GM12878 (cell line): Measurements from ENCODE around the gene VCL. TPM values are rescaled to one million over a fixed set of nuclear protein-coding genes. Genes with fewer than 3 reads are reported as not detected.

ENCODE experiments used
- BCL11A ChIP-seq: IDR thresholded peaks from 2 replicates; pipeline ENCODE4 v1.6.1; 2011; ENCODE audit warnings: low read depth, low read length
- CBFB ChIP-seq: IDR thresholded peaks from 2 replicates; pipeline ENCODE4 v1.6.1; 2016; ENCODE audit warnings: antibody characterized with exemption, low read depth
- EP300 ChIP-seq, 2 experiments: fragments of 150-350 bp in 1 of 2; IDR thresholded peaks; 2 replicates each; pipeline ENCODE4 v1.6.1; 2011 to 2012; ENCODE audit warnings: low read depth in 2 of 2, low read length in 2 of 2, borderline replicate concordance in 1 of 2, improper control_type of control experiment in 1 of 2, inconsistent platforms in 1 of 2; ENCODE audit not compliant: control insufficient read depth in 1 of 2
- GABPA ChIP-seq: IDR thresholded peaks from 2 replicates; pipeline ENCODE4 v1.6.1; 2014; ENCODE audit warnings: antibody characterized with exemption, low read depth, mild to moderate bottlenecking, inconsistent platforms
- JUNB ChIP-seq: IDR thresholded peaks from 2 replicates; pipeline ENCODE4 v1.6.1; 2016; ENCODE audit warnings: antibody characterized with exemption, mild to moderate bottlenecking
- MTA2 ChIP-seq: fragments of 450-650 bp; IDR thresholded peaks from 2 replicates; pipeline ENCODE4 v1.6.1; 2016; ENCODE audit warnings: low read depth, mild to moderate bottlenecking, moderate library complexity
- MYB ChIP-seq: fragments of 150-350 bp; IDR thresholded peaks from 2 replicates; pipeline ENCODE4 v1.6.1; 2014; ENCODE audit warnings: mild to moderate bottlenecking, low read depth, low read length, borderline replicate concordance
- POLR2AphosphoS2 ChIP-seq: IDR thresholded peaks from 2 replicates; pipeline ENCODE4 v1.6.1; 2011; ENCODE audit warnings: low read depth, mild to moderate bottlenecking, low read length, improper control_type of control experiment, moderate library complexity
- RAD21 ChIP-seq: IDR thresholded peaks from 2 replicates; pipeline ENCODE4 v1.6.1; 2011; ENCODE audit warnings: mild to moderate bottlenecking, low read depth, low read length, moderate library complexity; ENCODE audit not compliant: insufficient read depth
- RB1 ChIP-seq: fragments of 450-650 bp; formaldehyde crosslinking; IDR thresholded peaks from 2 replicates; pipeline ENCODE4 v1.6.1; 2017; ENCODE audit warnings: mild to moderate bottlenecking, borderline replicate concordance
- RUNX3 ChIP-seq: IDR thresholded peaks from 2 replicates; pipeline ENCODE4 v1.6.1; 2012; ENCODE audit warnings: low read length, inconsistent platforms
- SIX5 ChIP-seq: IDR thresholded peaks from 2 replicates; pipeline ENCODE4 v1.6.1; 2011; ENCODE audit warnings: mild to moderate bottlenecking, low read depth, low read length, moderate library complexity; ENCODE audit not compliant: severe bottlenecking
- ZNF274 ChIP-seq: IDR thresholded peaks from one replicate; pipeline ENCODE4 v1.8.0; 2011; ENCODE audit not compliant: insufficient read length, insufficient read depth
- polyA plus RNA-seq, 11 experiments: library from polyadenylated mRNA; depleted of rRNA in 4 of 11; unstranded in 6 of 11; stranded (reverse) in 5 of 11; fragments of >200 nt; fragmentation: Nextera tagmentation in 4 of 11; fragmentation: Illumina TruSeq in 1 of 11; extraction: Ambion mirVana in 4 of 11; extraction: Trizol in 1 of 11; gene quantifications; 1 replicate in 1 of 11; 2 replicates in 10 of 11; pipeline versions ENCODE4 v1.2.1 to v1.2.3, GENCODE V29; 2011 to 2016; ENCODE audit warnings: inconsistent platforms in 2 of 11, missing spikeins in 2 of 11, low read depth in 1 of 11
- total RNA-seq, 4 experiments: library from RNA; depleted of rRNA in 3 of 4; stranded (reverse); fragments of >200 nt in 3 of 4; fragmentation: Illumina TruSeq in 1 of 4; extraction: Trizol in 1 of 4; gene quantifications; 2 replicates each; pipeline versions ENCODE4 v1.2.1 to v1.2.3, GENCODE V29; 2013 to 2021
- TF ChIP-seq, protein P1 (sequence below): IDR thresholded peaks from 2 replicates; pipeline ENCODE4 v1.6.1; 2012; ENCODE audit warnings: improper control_type of control experiment, low read depth, low read length; ENCODE audit not compliant: insufficient replicate concordance
- TF ChIP-seq, protein P2 (sequence below): fragments of 450-650 bp; formaldehyde crosslinking; IDR thresholded peaks from 2 replicates; pipeline ENCODE4 v1.5.0; 2022; ENCODE audit warnings: mild to moderate bottlenecking, missing genetic modification characterization
- TF ChIP-seq, protein P3 (sequence below): IDR thresholded peaks from 2 replicates; pipeline ENCODE4 v1.6.1; 2011; ENCODE audit warnings: mild to moderate bottlenecking, low read depth, low read length, moderate library complexity; ENCODE audit not compliant: insufficient replicate concordance

The VCL gene
- total and polyA plus RNA-seq, 10 of the 15 experiments (the other 5 are each of a cell fraction or from before 2014, with no cell fraction given) = 6.7 to 54.6 (median 24.3) TPM

DNA sequence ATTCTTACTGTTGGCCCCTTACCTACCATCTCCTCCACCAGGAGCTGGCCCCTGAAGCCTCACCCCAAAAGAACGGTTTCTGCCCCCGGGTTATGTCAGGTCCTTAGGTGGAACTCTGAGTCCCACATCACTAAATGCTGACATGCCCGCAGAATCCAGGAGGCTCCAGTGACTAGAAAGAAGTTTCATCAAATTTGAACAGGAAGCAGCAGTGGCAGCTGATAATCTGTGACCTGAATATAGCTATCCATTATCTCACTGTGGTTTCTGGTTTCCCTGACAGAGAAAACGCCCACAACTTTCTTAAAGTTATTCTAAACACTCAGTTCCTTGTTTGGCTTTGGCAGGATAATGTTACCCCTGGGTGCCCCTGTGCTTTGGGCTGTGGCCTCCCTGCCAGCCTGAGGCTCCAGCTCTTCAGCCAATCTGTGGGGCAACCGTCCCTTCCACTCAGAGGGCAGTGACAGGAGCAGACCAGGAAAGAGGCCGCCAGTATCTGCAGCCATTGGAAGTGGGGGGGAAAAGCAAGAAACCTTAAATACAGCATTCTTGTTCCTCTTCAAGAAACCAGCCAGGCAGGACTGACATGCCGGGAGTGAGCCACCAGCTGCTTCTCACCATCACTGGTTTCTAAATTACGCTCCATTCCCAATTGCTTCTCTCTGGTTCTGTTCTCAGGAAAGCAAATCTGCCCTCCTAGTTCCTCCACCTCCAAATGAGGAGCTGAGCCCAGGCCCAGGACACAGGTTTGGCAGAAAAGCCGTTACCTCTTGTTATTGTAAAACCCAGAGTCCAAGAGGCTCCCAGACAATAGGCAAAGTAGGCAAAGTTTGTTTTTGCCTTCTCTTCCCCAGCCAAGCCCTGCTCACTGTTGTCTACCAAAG, 41.2 kb upstream of the VCL start (continued):
- TF ChIP-seq, protein P1, sequence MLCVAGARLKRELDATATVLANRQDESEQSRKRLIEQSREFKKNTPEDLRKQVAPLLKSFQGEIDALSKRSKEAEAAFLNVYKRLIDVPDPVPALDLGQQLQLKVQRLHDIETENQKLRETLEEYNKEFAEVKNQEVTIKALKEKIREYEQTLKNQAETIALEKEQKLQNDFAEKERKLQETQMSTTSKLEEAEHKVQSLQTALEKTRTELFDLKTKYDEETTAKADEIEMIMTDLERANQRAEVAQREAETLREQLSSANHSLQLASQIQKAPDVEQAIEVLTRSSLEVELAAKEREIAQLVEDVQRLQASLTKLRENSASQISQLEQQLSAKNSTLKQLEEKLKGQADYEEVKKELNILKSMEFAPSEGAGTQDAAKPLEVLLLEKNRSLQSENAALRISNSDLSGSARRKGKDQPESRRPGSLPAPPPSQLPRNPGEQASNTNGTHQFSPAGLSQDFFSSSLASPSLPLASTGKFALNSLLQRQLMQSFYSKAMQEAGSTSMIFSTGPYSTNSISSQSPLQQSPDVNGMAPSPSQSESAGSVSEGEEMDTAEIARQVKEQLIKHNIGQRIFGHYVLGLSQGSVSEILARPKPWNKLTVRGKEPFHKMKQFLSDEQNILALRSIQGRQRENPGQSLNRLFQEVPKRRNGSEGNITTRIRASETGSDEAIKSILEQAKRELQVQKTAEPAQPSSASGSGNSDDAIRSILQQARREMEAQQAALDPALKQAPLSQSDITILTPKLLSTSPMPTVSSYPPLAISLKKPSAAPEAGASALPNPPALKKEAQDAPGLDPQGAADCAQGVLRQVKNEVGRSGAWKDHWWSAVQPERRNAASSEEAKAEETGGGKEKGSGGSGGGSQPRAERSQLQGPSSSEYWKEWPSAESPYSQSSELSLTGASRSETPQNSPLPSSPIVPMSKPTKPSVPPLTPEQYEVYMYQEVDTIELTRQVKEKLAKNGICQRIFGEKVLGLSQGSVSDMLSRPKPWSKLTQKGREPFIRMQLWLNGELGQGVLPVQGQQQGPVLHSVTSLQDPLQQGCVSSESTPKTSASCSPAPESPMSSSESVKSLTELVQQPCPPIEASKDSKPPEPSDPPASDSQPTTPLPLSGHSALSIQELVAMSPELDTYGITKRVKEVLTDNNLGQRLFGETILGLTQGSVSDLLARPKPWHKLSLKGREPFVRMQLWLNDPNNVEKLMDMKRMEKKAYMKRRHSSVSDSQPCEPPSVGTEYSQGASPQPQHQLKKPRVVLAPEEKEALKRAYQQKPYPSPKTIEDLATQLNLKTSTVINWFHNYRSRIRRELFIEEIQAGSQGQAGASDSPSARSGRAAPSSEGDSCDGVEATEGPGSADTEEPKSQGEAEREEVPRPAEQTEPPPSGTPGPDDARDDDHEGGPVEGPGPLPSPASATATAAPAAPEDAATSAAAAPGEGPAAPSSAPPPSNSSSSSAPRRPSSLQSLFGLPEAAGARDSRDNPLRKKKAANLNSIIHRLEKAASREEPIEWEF = peak; percentile 19
- 0 out of 2 replicates have a peak, but pooled peaks have one; percentile 35 for TF ChIP-seq MYB
- no peak for TF ChIP-seq RB1
- TF ChIP-seq POLR2AphosphoS2 = no peak
- TF ChIP-seq BCL11A = peak; percentile 90
- TF ChIP-seq MTA2 = peak; percentile 90
- TF ChIP-seq RUNX3 = peak; percentile 98
- peak; percentile 58; the same call in 1 of the 2 replicates for TF ChIP-seq GABPA
- TF ChIP-seq, protein P2, sequence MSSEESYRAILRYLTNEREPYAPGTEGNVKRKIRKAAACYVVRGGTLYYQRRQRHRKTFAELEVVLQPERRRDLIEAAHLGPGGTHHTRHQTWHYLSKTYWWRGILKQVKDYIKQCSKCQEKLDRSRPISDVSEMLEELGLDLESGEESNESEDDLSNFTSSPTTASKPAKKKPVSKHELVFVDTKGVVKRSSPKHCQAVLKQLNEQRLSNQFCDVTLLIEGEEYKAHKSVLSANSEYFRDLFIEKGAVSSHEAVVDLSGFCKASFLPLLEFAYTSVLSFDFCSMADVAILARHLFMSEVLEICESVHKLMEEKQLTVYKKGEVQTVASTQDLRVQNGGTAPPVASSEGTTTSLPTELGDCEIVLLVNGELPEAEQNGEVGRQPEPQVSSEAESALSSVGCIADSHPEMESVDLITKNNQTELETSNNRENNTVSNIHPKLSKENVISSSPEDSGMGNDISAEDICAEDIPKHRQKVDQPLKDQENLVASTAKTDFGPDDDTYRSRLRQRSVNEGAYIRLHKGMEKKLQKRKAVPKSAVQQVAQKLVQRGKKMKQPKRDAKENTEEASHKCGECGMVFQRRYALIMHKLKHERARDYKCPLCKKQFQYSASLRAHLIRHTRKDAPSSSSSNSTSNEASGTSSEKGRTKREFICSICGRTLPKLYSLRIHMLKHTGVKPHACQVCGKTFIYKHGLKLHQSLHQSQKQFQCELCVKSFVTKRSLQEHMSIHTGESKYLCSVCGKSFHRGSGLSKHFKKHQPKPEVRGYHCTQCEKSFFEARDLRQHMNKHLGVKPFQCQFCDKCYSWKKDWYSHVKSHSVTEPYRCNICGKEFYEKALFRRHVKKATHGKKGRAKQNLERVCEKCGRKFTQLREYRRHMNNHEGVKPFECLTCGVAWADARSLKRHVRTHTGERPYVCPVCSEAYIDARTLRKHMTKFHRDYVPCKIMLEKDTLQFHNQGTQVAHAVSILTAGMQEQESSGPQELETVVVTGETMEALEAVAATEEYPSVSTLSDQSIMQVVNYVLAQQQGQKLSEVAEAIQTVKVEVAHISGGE (CRISPR knock-in tag) = no peak
- peak; percentile 94 for TF ChIP-seq CBFB
- TF ChIP-seq EP300 (IDR thresholded peaks at IDR 0.05; ENCODE audit: borderline replicate concordance in 1 of 2, control insufficient read depth in 1 of 2, low read depth in 2 of 2, low read length in 2 of 2) = peak; percentile 56 to 79
- no peak for TF ChIP-seq RAD21
- no peak for TF ChIP-seq SIX5
- TF ChIP-seq, protein P3, sequence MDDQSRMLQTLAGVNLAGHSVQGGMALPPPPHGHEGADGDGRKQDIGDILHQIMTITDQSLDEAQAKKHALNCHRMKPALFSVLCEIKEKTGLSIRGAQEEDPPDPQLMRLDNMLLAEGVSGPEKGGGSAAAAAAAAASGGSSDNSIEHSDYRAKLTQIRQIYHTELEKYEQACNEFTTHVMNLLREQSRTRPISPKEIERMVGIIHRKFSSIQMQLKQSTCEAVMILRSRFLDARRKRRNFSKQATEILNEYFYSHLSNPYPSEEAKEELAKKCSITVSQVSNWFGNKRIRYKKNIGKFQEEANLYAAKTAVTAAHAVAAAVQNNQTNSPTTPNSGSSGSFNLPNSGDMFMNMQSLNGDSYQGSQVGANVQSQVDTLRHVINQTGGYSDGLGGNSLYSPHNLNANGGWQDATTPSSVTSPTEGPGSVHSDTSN = peak; percentile 79
- peak; percentile 73 for TF ChIP-seq JUNB
- TF ChIP-seq ZNF274 = no peak
